ENCODE results near the gene VWA3A.
A peak's percentile ranks its signal among the peaks of the same experiment; 100 is the strongest.
"Not testable (repeated sequence)": the region's sequence is repeated elsewhere in the genome, so short reads cannot be mapped to it uniquely, and the experiment has no call there.

VWA3A gene

GRCh38 chr16:22092143-22092933 is at the start of gene VWA3A:
TSS of gene VWA3A (plus strand) at chr16:22092541. CDS start at chr16:22092638, 97 bp downstream.
- no peak for DNase-seq (ENCODE audit: low read depth in 2 of 2)

- not testable (repeated sequence) for DNase-seq (ENCODE audit: low read depth in 2 of 2)
These were observed 48.5 kb upstream of the VWA3A start for GRCh38 chr16:22043882-22044281.

GRCh38 chr16:22045888-22046287 is 46.5 kb upstream of the VWA3A start:
- DNase-seq (ENCODE audit: low read depth in 2 of 2), result not testable (repeated sequence)

- DNase-seq (ENCODE audit: low read depth in 2 of 2), result no peak
These were observed 41.4 kb upstream of the VWA3A start for GRCh38 chr16:22050963-22051362.

GRCh38 chr16:22052980-22053379 is 39.4 kb upstream of the VWA3A start:
- no peak for DNase-seq (ENCODE audit: low read depth in 2 of 2)

GRCh38 chr16:22053921-22054341 is 38.4 kb upstream of the VWA3A start:
- DNase-seq (ENCODE audit: low read depth in 2 of 2), result no peak

- DNase-seq (ENCODE audit: low read depth in 2 of 2), result no peak
These were observed 37.3 kb upstream of the VWA3A start for GRCh38 chr16:22054847-22055590.

GRCh38 chr16:22055881-22056280 is 36.5 kb upstream of the VWA3A start:
- DNase-seq (ENCODE audit: low read depth in 2 of 2), result no peak

- DNase-seq (ENCODE audit: low read depth in 2 of 2), result no peak
These were observed 28.4 kb upstream of the VWA3A start for GRCh38 chr16:22063888-22064467.

- no peak for DNase-seq (ENCODE audit: low read depth in 2 of 2)
These were observed 27.1 kb upstream of the VWA3A start for GRCh38 chr16:22065252-22065651.

- DNase-seq (ENCODE audit: low read depth in 2 of 2), result no peak
These were observed 21.7 kb upstream of the VWA3A start for GRCh38 chr16:22070361-22071330.

GRCh38 chr16:22071331-22071910 is 20.9 kb upstream of the VWA3A start:
- DNase-seq (ENCODE audit: low read depth in 2 of 2), result no peak

- no peak for DNase-seq (ENCODE audit: low read depth in 2 of 2)
These were observed 19.0 kb upstream of the VWA3A start for GRCh38 chr16:22073350-22073749.

GRCh38 chr16:22075043-22075757 is 17.1 kb upstream of the VWA3A start:
- DNase-seq (ENCODE audit: low read depth in 2 of 2), result no peak

GRCh38 chr16:22075776-22076175 is 16.6 kb upstream of the VWA3A start:
- no peak for DNase-seq (ENCODE audit: low read depth in 2 of 2)

- DNase-seq (ENCODE audit: low read depth in 2 of 2), result peak; percentile 41 to 62
These were observed 14.5 kb upstream of the VWA3A start for GRCh38 chr16:22077700-22078313.

GRCh38 chr16:22078656-22079055 is 13.7 kb upstream of the VWA3A start:
- no peak for DNase-seq (ENCODE audit: low read depth in 2 of 2)

GRCh38 chr16:22081050-22081449 is 11.3 kb upstream of the VWA3A start:
- DNase-seq (ENCODE audit: low read depth in 2 of 2), result no peak

GRCh38 chr16:22086440-22086839 is 5.9 kb upstream of the VWA3A start:
- no peak for DNase-seq (ENCODE audit: low read depth in 2 of 2)

- no peak for DNase-seq (ENCODE audit: low read depth in 2 of 2)
These were observed 3.7 kb upstream of the VWA3A start for GRCh38 chr16:22088642-22089041.
